ENCODE measurements around the gene MYRIP.
"Not testable (repeated sequence)": the region's sequence is repeated elsewhere in the genome, so short reads cannot be mapped to it uniquely, and the experiment has no call there.

Gene MYRIP

DNA sequence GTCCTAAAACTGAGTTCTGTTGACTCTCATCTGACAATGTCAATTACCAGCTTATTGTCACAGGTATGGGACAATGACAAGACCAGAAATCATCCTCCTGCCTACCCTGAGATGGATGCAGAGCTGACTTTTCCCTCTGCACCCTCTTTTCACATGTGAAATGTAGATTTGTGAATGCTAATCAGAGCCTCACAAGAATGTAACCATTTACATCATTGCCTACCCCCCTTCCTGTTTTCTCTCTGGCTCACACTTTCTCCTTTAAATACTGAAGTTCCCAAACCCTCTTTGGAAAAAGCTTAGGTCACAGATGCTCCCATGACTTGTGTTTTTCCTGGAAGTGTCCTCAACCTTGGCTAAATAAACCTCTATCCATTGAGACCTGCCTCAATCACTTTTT, 228.2 kb downstream of the MYRIP start:
- no peak for DNase-seq (ENCODE audit: low read depth in 2 of 2)

DNA sequence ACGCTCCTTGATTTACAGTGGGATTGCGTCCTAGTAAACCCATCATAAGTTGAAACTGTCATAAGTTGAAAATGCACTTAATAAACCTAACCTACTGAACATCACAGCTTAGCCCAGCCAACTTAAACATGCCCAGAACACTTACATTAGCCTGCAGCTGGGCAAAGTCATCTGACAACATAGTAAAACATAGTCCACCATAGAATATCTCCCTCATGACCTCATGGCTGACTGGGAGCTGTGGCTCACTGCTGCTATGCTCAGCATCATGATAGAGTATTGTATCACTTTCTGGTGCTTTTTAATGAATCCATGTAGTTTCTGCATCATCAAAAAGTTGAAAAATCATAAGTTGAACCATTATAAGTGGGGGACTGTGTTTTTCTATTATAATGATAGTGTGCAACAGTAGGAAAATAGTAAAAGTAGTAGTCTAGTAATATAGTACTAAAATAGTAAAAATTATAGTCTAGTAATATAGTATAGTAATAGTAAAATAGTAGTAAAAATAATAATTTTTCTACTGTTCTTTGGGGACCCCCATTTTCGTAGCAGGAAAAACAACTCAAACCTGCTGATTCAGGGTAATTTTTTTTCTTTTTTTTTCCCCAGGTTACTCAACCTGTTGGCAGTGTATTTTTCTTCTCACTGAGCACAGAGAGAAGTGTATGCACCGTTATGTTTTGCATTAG, 233.5 kb downstream of the MYRIP start:
- DNase-seq (ENCODE audit: low read depth in 2 of 2), result no peak

DNA sequence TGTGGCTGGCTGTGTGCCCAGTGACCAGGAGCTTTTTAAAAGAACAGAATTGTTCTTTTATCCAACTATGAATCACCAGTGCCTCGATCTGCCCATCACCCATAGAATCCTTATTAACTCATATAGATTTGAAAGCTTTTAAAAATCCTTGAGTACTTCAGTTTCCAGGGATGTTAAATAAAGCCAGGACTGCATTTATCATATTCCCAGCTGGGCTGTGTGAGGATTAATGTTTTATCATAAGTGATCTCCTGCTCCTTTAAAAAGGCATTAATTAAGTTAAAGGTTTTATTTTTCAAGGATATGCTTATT, 234.0 kb downstream of the MYRIP start:
- no peak for DNase-seq (ENCODE audit: low read depth in 2 of 2)

DNA sequence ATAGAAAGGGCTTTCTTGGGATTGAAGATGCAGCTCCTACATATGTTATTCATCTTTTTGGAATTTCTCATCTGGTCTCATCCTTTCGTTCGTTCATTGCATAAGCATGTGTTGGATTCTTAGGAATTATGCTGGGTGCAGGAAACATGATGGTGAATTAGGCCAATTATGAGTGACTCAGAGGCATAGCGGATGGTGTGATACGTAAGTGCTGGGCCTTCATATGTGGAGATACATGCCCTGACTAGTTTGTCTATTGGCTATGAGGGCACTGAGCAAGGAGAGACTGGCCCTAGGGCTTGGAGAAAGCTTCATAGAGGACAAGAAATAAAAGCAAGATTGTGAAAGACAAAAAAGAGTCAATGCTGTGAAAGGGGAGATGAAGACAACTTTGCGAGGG, 235.1 kb downstream of the MYRIP start:
- no peak for DNase-seq (ENCODE audit: low read depth in 2 of 2)

DNA sequence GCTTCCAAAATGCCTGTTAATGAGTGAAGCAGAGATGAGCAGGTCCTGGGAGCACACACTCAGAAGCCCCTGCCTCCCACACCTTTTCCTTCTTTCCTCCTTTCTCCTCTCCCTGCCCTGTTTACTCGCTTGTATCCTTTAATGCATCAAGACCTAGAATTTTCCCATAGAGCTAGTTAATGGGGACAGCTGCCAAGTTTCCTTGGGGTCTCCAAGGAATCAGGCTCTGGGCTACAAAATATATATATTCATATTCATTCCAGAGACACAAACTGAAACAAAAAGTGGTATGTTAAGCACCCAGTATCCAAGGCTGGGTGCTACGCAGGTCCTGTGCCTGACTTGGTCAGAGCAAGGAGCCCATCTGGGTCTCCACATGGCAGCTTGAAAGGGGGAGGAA, 235.6 kb downstream of the MYRIP start:
- no peak for DNase-seq (ENCODE audit: low read depth in 2 of 2)

GRCh38 chr3:40046149-40046548, 236.7 kb downstream of the MYRIP start:
- no peak for DNase-seq (ENCODE audit: low read depth in 2 of 2)

- DNase-seq (ENCODE audit: low read depth in 2 of 2), result no peak
These were observed 238.0 kb downstream of the MYRIP start for GRCh38 chr3:40047406-40047805.

DNA sequence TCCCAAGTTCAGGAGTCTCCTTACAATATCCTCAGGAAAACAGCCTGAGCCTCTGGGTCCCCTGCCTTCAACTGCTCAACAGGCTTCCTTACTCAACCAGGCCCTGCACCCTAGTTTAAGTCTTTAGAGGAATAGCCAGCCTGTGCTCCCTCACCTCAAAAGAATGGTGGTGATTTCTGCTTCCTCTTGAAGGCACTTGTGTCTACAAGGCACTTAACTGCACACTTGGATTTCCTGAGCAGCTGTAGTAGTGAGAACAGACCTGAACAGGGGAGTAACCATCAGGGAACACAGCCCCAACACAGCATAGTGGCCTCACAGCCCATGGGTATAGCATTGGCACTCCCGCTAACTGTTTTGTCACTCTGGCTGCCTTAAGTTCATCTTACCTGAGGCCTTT, 244.3 kb downstream of the MYRIP start:
- no peak for DNase-seq (ENCODE audit: low read depth in 2 of 2)

DNA sequence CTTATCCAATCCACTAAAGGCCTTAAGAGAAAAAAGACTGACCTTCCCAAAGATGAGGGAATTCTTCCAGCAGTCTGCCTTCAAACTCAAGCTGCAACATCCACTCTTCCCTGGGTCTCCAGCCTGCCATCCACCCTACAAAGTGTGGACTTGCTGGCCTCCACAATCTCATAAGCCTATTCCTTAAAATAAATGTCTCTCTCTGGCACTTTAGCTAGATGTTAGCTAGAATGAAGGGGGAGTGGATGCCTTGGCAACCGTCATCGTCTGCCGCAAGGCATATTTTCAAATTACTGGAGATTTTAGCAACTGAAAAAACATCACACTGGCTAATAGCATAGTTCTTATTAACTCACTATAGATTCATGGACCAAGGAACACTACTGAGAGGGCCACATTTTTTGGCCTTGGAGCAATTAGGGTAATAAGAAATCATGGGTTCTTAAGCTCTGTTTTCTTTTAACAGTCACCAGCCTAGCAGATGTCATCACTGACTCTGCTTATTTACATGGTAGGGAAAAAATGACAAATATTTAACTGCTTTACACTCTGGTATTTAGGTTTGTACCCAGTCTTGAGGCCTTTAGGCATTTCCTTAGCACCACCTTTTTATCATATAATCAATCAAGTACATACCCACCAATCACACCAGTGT, 245.3 kb downstream of the MYRIP start:
- no peak for DNase-seq (ENCODE audit: low read depth in 2 of 2)

DNA sequence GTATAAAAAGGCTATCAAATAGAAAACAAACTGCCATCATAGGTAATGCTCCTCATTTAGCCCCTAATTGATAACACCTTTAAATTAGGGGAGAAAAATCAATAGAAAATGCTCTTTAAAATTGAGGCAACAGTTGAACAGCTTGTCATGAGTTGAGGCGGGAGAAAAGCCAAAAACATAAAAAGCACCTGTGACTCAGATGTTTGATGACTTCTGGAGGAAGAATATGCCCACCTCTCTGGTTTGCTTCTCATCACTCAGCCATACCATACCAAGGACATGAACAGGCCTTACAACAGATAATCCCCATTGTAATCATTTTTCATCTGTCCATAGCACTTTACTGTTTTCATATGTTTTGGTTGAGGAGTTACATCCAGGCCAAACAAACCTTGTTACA, 246.0 kb downstream of the MYRIP start:
- DNase-seq (ENCODE audit: low read depth in 2 of 2), result no peak

DNA sequence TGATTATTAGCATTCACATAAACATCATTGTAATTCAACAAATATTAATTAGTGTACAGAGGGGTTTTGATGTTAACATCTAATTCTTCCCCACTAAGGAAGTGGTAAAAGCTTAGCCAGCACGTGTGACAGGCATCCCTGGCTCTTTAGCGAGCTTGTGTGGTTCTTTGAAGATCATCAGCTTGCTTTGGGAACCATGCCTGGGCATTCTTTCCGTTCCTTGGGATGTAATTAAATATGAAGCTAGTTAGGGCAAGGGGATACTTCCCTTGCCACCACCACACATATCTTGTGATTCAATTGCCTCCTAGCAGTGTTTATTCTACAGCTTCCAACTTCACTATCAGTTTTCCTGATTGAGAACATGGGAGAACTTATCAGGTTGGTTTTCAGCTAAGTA, 246.5 kb downstream of the MYRIP start:
- DNase-seq (ENCODE audit: low read depth in 2 of 2), result no peak

DNA sequence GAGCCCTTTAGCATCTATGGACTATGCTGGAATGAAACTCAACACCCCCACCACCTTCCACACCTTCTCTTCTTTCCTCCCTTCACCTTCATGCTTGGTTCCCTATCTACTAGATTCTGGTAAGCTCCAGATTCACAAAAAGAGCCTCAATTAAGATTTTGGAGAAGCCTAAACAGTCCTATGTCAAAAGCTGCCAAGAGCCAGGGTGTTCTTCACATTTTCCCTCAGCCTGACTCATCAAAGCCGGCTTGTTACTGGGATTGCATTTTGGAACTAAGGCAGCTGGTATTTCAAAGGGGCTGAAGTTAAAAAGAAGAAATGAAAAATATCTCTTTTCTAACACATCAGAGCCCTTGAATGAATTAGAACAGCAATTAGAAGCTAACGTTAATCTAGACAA, 247.7 kb downstream of the MYRIP start:
- DNase-seq (ENCODE audit: low read depth in 2 of 2), result no peak

DNA sequence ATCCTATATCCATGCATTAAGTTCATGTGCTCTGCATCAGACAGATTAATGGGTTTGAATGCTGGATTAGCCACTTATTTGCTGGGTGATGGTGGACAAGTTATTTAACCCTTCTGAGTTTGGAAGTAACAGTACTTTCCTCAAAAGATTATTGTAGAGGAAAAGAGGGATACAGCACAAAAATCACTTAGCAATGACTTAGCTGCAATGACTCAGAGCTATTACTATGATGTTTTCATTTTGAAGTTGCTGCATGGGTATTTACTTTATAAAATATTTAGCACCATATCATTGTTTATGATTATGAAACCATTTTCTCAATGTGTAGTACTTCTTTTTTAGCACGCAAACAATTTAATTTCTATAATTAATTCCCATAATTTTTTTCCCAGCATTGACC, 248.4 kb downstream of the MYRIP start:
- no peak for DNase-seq (ENCODE audit: low read depth in 2 of 2)

- DNase-seq (ENCODE audit: low read depth in 2 of 2), result no peak
These were observed 259.2 kb downstream of the MYRIP start for GRCh38 chr3:40068636-40069035.

DNA sequence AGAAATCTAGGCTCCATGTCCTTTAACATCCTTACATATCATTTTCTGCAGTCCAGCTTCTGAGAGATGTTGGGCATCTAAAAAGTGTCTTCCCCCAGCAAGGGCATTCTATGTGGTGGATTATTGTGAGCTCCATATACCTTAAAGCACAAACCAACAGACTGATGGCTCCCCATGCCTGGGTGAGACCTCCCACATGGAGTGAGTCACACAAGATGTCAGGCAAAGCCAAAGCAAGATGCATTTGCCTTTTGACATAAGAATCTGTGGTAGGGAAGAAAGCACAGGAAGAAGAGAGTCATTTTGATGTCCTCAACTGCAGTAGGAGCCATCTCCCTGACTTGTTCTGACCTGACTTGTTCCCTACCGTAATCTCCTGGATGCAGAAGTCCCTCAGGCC, 261.4 kb downstream of the MYRIP start:
- DNase-seq (ENCODE audit: low read depth in 2 of 2), result no peak

DNA sequence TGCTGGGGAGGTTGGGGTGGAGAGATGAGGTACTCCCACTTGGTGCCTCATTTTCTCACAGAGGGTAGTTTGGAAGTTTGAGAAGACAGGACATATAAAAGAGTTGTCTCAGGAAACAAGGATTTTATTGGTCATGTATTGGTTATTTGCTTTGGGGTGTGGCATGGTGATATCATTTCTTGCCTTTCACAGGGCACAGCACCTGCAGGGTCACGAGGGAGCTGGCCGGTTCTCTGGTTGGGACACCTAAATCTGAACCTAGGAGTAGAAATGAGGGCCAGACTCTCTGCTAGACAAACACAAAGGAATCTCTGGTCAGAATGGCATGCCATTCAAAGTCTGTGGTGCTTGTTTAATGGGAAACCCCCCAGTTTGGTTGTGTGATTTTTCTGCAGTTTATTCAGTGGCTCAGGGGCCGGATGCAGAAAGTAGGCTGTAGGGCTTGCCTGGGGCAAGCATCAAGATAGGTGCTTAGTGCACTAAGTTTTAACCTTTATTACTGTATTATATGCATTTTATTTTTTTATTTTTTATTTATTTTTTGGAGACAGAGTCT, 262.4 kb downstream of the MYRIP start:
- no peak for DNase-seq (ENCODE audit: low read depth in 2 of 2)

GRCh38 chr3:40073310-40074007, 264.1 kb downstream of the MYRIP start:
- no peak for DNase-seq (ENCODE audit: low read depth in 2 of 2)

- not testable (repeated sequence) for DNase-seq (ENCODE audit: low read depth in 2 of 2)
These were observed 267.7 kb downstream of the MYRIP start for GRCh38 chr3:40077139-40077538.

GRCh38 chr3:40077828-40078492, 268.6 kb downstream of the MYRIP start:
- DNase-seq (ENCODE audit: low read depth in 2 of 2), result not testable (repeated sequence)

- DNase-seq (ENCODE audit: low read depth in 2 of 2), result no peak
These were observed 269.2 kb downstream of the MYRIP start for GRCh38 chr3:40078590-40078989.

DNA sequence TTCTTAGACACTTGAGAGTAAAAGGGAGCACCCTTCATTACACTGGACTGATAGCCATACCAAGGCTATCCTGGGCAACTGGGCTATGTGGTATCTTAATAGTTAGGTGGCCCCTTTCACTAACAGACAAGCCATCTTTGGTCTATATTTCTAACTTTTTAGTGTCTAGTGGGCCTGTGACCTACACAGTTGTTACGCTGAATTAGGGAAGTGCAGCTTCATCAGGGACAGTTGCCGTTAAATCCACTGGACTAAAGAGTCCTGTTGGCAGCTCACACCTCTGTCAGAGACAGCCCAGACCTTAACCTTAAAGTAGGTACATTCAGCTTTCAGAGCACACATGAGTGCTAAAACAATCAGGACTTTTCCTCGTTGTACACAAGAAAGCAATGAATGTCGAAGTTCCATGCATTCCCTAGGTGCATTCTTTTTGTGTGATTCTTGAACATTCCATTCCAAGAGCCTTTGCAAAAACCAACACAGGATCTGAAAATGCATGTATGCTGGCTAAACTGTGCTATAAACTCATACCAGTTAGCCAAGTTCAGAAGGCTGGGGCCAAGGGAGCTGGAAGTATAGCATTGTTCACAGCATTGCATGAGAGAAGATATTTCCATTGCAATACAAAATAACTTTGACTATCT, 269.9 kb downstream of the MYRIP start:
- DNase-seq (ENCODE audit: low read depth in 2 of 2), result no peak

- no peak for DNase-seq (ENCODE audit: low read depth in 2 of 2)
These were observed 270.4 kb downstream of the MYRIP start for GRCh38 chr3:40079847-40080240.
